H54 (cell line): ENCODE data around the gene CBX8.
"Not testable (repeated sequence)": the region's sequence is repeated elsewhere in the genome, so short reads cannot be mapped to it uniquely, and the experiment has no call there.

Source experiments
- DNase-seq: peaks from one replicate; pipeline ENCODE4 v3.0.0; 2011; ENCODE audit warnings: low spot score, mixed read lengths; ENCODE audit not compliant: insufficient read length
- FAIRE-seq: peaks from 3 replicates; lab custom pipeline; 2011; peaks lifted over from hg19 to GRCh38; lab: Jason Lieb, UNC
- POLR2A ChIP-seq: IDR thresholded peaks from 2 replicates; pipeline ENCODE4 v1.6.1; 2011; ENCODE audit warnings: low read depth, mild to moderate bottlenecking, low read length

Gene CBX8

GRCh38 chr17:79781736-79782575, 14.9 kb downstream of the CBX8 start:
- TF ChIP-seq POLR2A = no peak
- FAIRE-seq = no peak
- DNase-seq = no peak

- DNase-seq (no peak), FAIRE-seq (no peak)
- TF ChIP-seq POLR2A = no peak
Observed at GRCh38 chr17:79781012-79781650, 15.7 kb downstream of the CBX8 start.

GRCh38 chr17:79779661-79780365, 17.1 kb downstream of the CBX8 start:
- DNase-seq (no peak), FAIRE-seq (no peak)
- TF ChIP-seq POLR2A = no peak

- DNase-seq (no peak), FAIRE-seq (no peak)
- TF ChIP-seq POLR2A = no peak
Observed at GRCh38 chr17:79779084-79779529, 17.8 kb downstream of the CBX8 start.

GRCh38 chr17:79778504-79779083, 18.3 kb downstream of the CBX8 start:
- DNase-seq (no peak), FAIRE-seq (no peak)
- TF ChIP-seq POLR2A = no peak

- peak; percentile 85 for DNase-seq
- FAIRE-seq = no peak
- TF ChIP-seq POLR2A = peak; percentile 93
Observed at GRCh38 chr17:79777894-79778503, 18.9 kb downstream of the CBX8 start, which contains the start of gene CBX2. Gene CBX2 (plus strand): TSS chr17:79778148. CDS start chr17:79778236, 88 bp downstream.

- peak; percentile 86 for DNase-seq
- TF ChIP-seq POLR2A = no peak
- FAIRE-seq = no peak
Observed at GRCh38 chr17:79777120-79777893, 19.6 kb downstream of the CBX8 start.

- TF ChIP-seq POLR2A = no peak
- DNase-seq (no peak), FAIRE-seq (no peak)
Observed at GRCh38 chr17:79776376-79777119, 20.3 kb downstream of the CBX8 start.

GRCh38 chr17:79775632-79776031, 21.2 kb downstream of the CBX8 start:
- no peak for DNase-seq
- FAIRE-seq = no peak
- no peak for TF ChIP-seq POLR2A

GRCh38 chr17:79774561-79774975, 22.3 kb downstream of the CBX8 start:
- no peak for DNase-seq
- no peak for TF ChIP-seq POLR2A
- no peak for FAIRE-seq

- not testable (repeated sequence) for DNase-seq, FAIRE-seq
Observed at GRCh38 chr17:79772726-79773125, 24.2 kb downstream of the CBX8 start.

GRCh38 chr17:79771276-79771675, 25.6 kb downstream of the CBX8 start:
- FAIRE-seq = no peak
- no peak for TF ChIP-seq POLR2A
- no peak for DNase-seq
